Neural cell (in vitro differentiated cells): Measurements from ENCODE around the gene GPR173. TPM values are rescaled to one million over a fixed set of nuclear protein-coding genes. Genes with fewer than 3 reads are reported as not detected.

Experiments used
- H2AFZ ChIP-seq: fragments of 200-600, 300-800 bp; sonication (generic), shearing (Covaris generic); 2 replicates; pipeline ENCODE4 v1.6.0; 2014; ENCODE audit warnings: low read depth, mild to moderate bottlenecking, antibody characterized with exemption, low read length, moderate library complexity
- H3F3A ChIP-seq: fragments of 200-600 bp; shearing (Covaris generic); 2 replicates; pipeline ENCODE4 v1.6.1; 2016; ENCODE audit warnings: mild to moderate bottlenecking, moderate library complexity, mixed read lengths, antibody characterized with exemption, low read length; ENCODE audit not compliant: insufficient read depth, poor library complexity, severe bottlenecking
- H3K27ac ChIP-seq: fragments of 200-600, 300-800 bp; sonication (generic), shearing (Covaris generic); 2 replicates; pipeline ENCODE4 v1.5.1; 2014; ENCODE audit warnings: mild to moderate bottlenecking, low read length, moderate library complexity
- H3K27me3 ChIP-seq: fragments of 300-800, 200-600 bp; sonication (generic), shearing (Covaris generic); 2 replicates; pipeline ENCODE4 v1.6.0; 2014; ENCODE audit warnings: mild to moderate bottlenecking, low read depth, low read length, moderate library complexity; ENCODE audit not compliant: insufficient read depth
- H3K36me3 ChIP-seq: fragments of 300-800, 200-600 bp; sonication (generic), shearing (Covaris generic); 2 replicates; pipeline ENCODE4 v1.5.1; 2014; ENCODE audit warnings: mild to moderate bottlenecking, antibody characterized with exemption, low read length, moderate library complexity; ENCODE audit not compliant: insufficient read depth
- H3K4me2 ChIP-seq: fragments of 300-800, 200-600 bp; sonication (generic), shearing (Covaris generic); 2 replicates; pipeline ENCODE4 v1.6.0; 2014; ENCODE audit warnings: mild to moderate bottlenecking, low read length
- H3K4me3 ChIP-seq: fragments of 300-800, 200-600 bp; sonication (generic), shearing (Covaris generic); 2 replicates; pipeline ENCODE4 v1.5.1; 2014; ENCODE audit warnings: mild to moderate bottlenecking, low read length, moderate library complexity
- H3K79me2 ChIP-seq: fragments of 200-600 bp; shearing (Covaris generic); replicated peaks from 2 replicates; pipeline ENCODE4 v1.6.0; 2014; ENCODE audit warnings: mild to moderate bottlenecking, low read length, moderate library complexity; ENCODE audit not compliant: insufficient read depth
- H3K9ac ChIP-seq: fragments of 300-800, 200-600 bp; sonication (generic), shearing (Covaris generic); 2 replicates; pipeline ENCODE4 v1.6.1; 2016; ENCODE audit warnings: mild to moderate bottlenecking, low read length, mixed read lengths
- H3K9me2 ChIP-seq: fragments of 200-600 bp; shearing (Covaris generic); 2 replicates; pipeline ENCODE4 v1.6.1; 2016; ENCODE audit warnings: mild to moderate bottlenecking, low read length, mixed read lengths; ENCODE audit not compliant: insufficient read depth
- H3K9me3 ChIP-seq: fragments of 200-600, 300-800 bp; sonication (generic), shearing (Covaris generic); 2 replicates; pipeline ENCODE4 v1.6.1; 2016; ENCODE audit warnings: mild to moderate bottlenecking, mixed run types, low read length, moderate library complexity, mixed read lengths
- H4K20me1 ChIP-seq: fragments of 200-600 bp; shearing (Covaris generic); 2 replicates; pipeline ENCODE4 v1.6.1; 2016; ENCODE audit warnings: mild to moderate bottlenecking, mixed run types; ENCODE audit not compliant: insufficient read depth
- EP300 ChIP-seq: fragments of 450-650 bp; conservative IDR thresholded peaks from 2 replicates; pipeline ENCODE4 v1.6.1; 2014; ENCODE audit warnings: antibody characterized with exemption, mild to moderate bottlenecking, moderate library complexity; ENCODE audit not compliant: poor library complexity, severe bottlenecking
- EZH2 ChIP-seq: fragments of 200-600, 300-800 bp; shearing (Covaris generic), sonication (generic); IDR thresholded peaks from 2 replicates; pipeline ENCODE4 v1.6.1; 2014; ENCODE audit warnings: antibody characterized with exemption, low read length, borderline replicate concordance, mild to moderate bottlenecking; ENCODE audit not compliant: insufficient read depth, poor library complexity, severe bottlenecking
- MXI1 ChIP-seq: fragments of 450-650 bp; conservative IDR thresholded peaks from 2 replicates; pipeline ENCODE4 v1.6.1; 2014; ENCODE audit warnings: antibody characterized with exemption, mild to moderate bottlenecking; ENCODE audit not compliant: poor library complexity, severe bottlenecking
- POLR2AphosphoS5 ChIP-seq: IDR thresholded peaks from 2 replicates; pipeline ENCODE4 v1.6.1; 2012
- RAD21 ChIP-seq: fragments of 450-650 bp; conservative IDR thresholded peaks from 2 replicates; pipeline ENCODE4 v1.6.1; 2014; ENCODE audit warnings: antibody characterized with exemption, mild to moderate bottlenecking, moderate library complexity
- SMC3 ChIP-seq: fragments of 450-650 bp; conservative IDR thresholded peaks from 2 replicates; pipeline ENCODE4 v1.6.1; 2014; ENCODE audit warnings: antibody characterized with exemption, mild to moderate bottlenecking, moderate library complexity; ENCODE audit not compliant: poor library complexity
- TAF1 ChIP-seq: IDR thresholded peaks from 2 replicates; pipeline ENCODE4 v1.6.1; 2012; ENCODE audit warnings: low read depth
- polyA plus RNA-seq: library from polyadenylated mRNA; depleted of rRNA; stranded (reverse); fragments of >200 nt; gene quantifications from 2 replicates; pipeline ENCODE4 v1.2.3, GENCODE V29; 2014
- TF ChIP-seq, protein P1 (sequence below): IDR thresholded peaks from 2 replicates; pipeline ENCODE4 v1.6.1; 2012; ENCODE audit warnings: borderline replicate concordance
- TF ChIP-seq, protein P2 (sequence below): fragments of 450-650 bp; IDR thresholded peaks from 2 replicates; pipeline ENCODE4 v1.5.1; 2014; ENCODE audit warnings: antibody characterized with exemption, mild to moderate bottlenecking, moderate library complexity; ENCODE audit not compliant: poor library complexity, severe bottlenecking

Gene GPR173
- polyA plus RNA-seq, 1 donor from 2014 or later, result 26.9 TPM

DNA sequence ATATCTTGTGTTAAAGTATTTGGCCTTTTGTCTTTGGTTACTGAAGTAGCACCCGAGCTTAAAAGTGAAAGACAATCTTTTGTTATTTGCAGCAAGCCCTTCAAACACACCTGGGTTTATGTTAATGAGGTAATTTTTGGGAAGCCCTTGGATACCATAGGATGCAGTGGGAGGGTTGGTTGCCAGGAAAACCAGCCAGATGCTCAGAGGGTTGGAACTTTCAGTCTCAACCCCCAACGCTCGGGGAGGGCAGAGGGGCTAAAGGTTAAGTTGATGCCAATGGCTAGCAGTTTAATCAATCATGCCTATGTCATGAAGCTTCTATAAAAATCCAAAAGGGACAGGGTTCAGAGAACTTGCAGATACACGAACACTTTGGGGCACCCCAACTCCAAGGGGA, 17.2 kb upstream of the GPR173 start:
- Histone ChIP-seq H2AFZ (no peak overlapping the region), H3K4me3 (no peak overlapping the region), H3K36me3 (no peaks in the 10 kb centered on the region), H3K9me3 (no peaks in the 10 kb centered on the region), H4K20me1 (no peaks in the 10 kb centered on the region), H3K9ac (no peak overlapping the region), H3K27me3 (no peaks in the 10 kb centered on the region), H3K27ac (no peak overlapping the region), H3K4me2 (no peak overlapping the region), H3K9me2 (no peaks in the 10 kb centered on the region), H3F3A (no peaks in the 10 kb centered on the region), H3K79me2 (no peaks in the 10 kb centered on the region)
- TF ChIP-seq SMC3, result no peak
- no peak for TF ChIP-seq POLR2AphosphoS5
- TF ChIP-seq, protein P1, sequence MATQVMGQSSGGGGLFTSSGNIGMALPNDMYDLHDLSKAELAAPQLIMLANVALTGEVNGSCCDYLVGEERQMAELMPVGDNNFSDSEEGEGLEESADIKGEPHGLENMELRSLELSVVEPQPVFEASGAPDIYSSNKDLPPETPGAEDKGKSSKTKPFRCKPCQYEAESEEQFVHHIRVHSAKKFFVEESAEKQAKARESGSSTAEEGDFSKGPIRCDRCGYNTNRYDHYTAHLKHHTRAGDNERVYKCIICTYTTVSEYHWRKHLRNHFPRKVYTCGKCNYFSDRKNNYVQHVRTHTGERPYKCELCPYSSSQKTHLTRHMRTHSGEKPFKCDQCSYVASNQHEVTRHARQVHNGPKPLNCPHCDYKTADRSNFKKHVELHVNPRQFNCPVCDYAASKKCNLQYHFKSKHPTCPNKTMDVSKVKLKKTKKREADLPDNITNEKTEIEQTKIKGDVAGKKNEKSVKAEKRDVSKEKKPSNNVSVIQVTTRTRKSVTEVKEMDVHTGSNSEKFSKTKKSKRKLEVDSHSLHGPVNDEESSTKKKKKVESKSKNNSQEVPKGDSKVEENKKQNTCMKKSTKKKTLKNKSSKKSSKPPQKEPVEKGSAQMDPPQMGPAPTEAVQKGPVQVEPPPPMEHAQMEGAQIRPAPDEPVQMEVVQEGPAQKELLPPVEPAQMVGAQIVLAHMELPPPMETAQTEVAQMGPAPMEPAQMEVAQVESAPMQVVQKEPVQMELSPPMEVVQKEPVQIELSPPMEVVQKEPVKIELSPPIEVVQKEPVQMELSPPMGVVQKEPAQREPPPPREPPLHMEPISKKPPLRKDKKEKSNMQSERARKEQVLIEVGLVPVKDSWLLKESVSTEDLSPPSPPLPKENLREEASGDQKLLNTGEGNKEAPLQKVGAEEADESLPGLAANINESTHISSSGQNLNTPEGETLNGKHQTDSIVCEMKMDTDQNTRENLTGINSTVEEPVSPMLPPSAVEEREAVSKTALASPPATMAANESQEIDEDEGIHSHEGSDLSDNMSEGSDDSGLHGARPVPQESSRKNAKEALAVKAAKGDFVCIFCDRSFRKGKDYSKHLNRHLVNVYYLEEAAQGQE, result no peak
- no peak for TF ChIP-seq EP300
- TF ChIP-seq, protein P2, sequence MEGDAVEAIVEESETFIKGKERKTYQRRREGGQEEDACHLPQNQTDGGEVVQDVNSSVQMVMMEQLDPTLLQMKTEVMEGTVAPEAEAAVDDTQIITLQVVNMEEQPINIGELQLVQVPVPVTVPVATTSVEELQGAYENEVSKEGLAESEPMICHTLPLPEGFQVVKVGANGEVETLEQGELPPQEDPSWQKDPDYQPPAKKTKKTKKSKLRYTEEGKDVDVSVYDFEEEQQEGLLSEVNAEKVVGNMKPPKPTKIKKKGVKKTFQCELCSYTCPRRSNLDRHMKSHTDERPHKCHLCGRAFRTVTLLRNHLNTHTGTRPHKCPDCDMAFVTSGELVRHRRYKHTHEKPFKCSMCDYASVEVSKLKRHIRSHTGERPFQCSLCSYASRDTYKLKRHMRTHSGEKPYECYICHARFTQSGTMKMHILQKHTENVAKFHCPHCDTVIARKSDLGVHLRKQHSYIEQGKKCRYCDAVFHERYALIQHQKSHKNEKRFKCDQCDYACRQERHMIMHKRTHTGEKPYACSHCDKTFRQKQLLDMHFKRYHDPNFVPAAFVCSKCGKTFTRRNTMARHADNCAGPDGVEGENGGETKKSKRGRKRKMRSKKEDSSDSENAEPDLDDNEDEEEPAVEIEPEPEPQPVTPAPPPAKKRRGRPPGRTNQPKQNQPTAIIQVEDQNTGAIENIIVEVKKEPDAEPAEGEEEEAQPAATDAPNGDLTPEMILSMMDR, result no peak
- no peak for TF ChIP-seq RAD21
- TF ChIP-seq MXI1, result no peak
- no peak for TF ChIP-seq TAF1
- TF ChIP-seq EZH2, result no peak

DNA sequence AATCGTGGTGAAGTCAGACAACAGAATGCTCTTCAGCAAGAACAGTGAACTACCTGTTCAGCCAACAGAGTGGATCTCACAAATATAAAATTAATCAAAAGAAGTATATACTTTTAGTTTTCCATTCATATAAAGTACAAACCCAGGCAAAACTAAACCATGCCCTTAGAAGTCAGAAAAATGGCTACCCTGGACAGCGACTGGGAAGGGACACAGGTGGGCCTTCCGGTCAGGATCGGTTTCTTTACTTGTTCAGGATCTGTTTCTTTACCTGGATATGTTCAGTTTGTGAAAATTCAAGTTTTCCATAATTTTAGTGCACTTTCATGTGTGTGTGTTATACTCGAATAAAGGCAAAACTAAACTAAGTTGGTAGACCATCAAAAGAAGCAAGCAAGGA, 12.4 kb upstream of the GPR173 start:
- Histone ChIP-seq H2AFZ (no peak overlapping the region), H3K79me2 (no peaks in the 10 kb centered on the region), H3K9me2 (no peaks in the 10 kb centered on the region), H3K36me3 (no peaks in the 10 kb centered on the region), H3K4me2 (no peak overlapping the region), H3K9ac (no peak overlapping the region), H3K27ac (no peak overlapping the region), H3K9me3 (no peaks in the 10 kb centered on the region), H4K20me1 (no peaks in the 10 kb centered on the region), H3F3A (no peaks in the 10 kb centered on the region), H3K27me3 (no peaks in the 10 kb centered on the region), H3K4me3 (no peak overlapping the region)
- no peak for TF ChIP-seq MXI1
- TF ChIP-seq, protein P2, result no peak
- TF ChIP-seq, protein P1, result no peak
- TF ChIP-seq EP300, result no peak
- no peak for TF ChIP-seq POLR2AphosphoS5
- TF ChIP-seq SMC3, result no peak
